PC-3 (cell line): Measurements from ENCODE around the gene LCTL. TPM values are rescaled to one million over a fixed set of nuclear protein-coding genes. Genes with fewer than 3 reads are reported as not detected.

ENCODE experiments used
- ATAC-seq: fragments of 200-7000 bp; cut with Tn5 transposase; 2 replicates; pipeline ENCODE4 v1.9.1; 2020; ENCODE audit warnings: mild to moderate bottlenecking, moderate library complexity
- BruUV-seq: library from RNA; stranded (reverse); fragments of 400-500 nt; replicated peaks from 2 replicates; lab custom pipeline; 2021; lab: Mats Ljungman, UMichigan
- CTCF ChIA-PET: fragments of 300-600 bp; sonication (Branson Sonifier 250); formaldehyde crosslinking; loops from one replicate; lab custom pipeline; 2022; ENCODE audit warnings: antibody characterized with exemption; lab: Charles Lee
- POLR2A ChIA-PET: fragments of 300-600 bp; sonication (Branson Sonifier 250); formaldehyde crosslinking; loops from one replicate; lab custom pipeline; 2022; ENCODE audit warnings: antibody characterized with exemption; ENCODE audit not compliant: unreplicated experiment; lab: Charles Lee
- DNase-seq: peaks from one replicate; pipeline ENCODE4 v3.0.0-alpha.2; 2015
- H2AFZ ChIP-seq: fragments of 300-600 bp; sonication (generic); 2 replicates; pipeline ENCODE4 v1.6.0; 2016; ENCODE audit warnings: antibody characterized with exemption, low read length
- H3F3A ChIP-seq: fragments of 300-600 bp; sonication (generic); one replicate; pipeline ENCODE4 v1.6.0; 2017; ENCODE audit warnings: antibody characterized with exemption, low read length, control low read depth, mild to moderate bottlenecking; ENCODE audit not compliant: unreplicated experiment
- H3K27ac ChIP-seq: fragments of 300-600 bp; sonication (generic); 2 replicates; pipeline ENCODE4 v1.5.1; 2016; ENCODE audit warnings: mild to moderate bottlenecking, low read length
- H3K27me3 ChIP-seq: fragments of 300-600 bp; sonication (generic); 2 replicates; pipeline ENCODE4 v1.6.1; 2016; ENCODE audit warnings: low read length, mixed read lengths
- H3K36me3 ChIP-seq: fragments of 300-600 bp; sonication (generic); 2 replicates; pipeline ENCODE4 v1.6.1; 2016; ENCODE audit warnings: low read depth, mixed run types, low read length, mixed read lengths
- H3K4me1 ChIP-seq: fragments of 300-600 bp; sonication (generic); 2 replicates; pipeline ENCODE4 v1.5.1; 2016; ENCODE audit warnings: low read length; ENCODE audit not compliant: insufficient read depth
- H3K4me2 ChIP-seq: fragments of 300-600 bp; sonication (generic); 2 replicates; pipeline ENCODE4 v1.6.0; 2016; ENCODE audit warnings: low read length
- H3K4me3 ChIP-seq: fragments of 300-600 bp; sonication (generic); 2 replicates; pipeline ENCODE4 v1.5.1; 2016; ENCODE audit warnings: mild to moderate bottlenecking, low read length, mixed read lengths
- H3K79me2 ChIP-seq: fragments of 300-600 bp; sonication (generic); 2 replicates; pipeline ENCODE4 v1.6.1; 2017; ENCODE audit warnings: low read length, mixed read lengths
- H3K9ac ChIP-seq: fragments of 300-600 bp; sonication (generic); 2 replicates; pipeline ENCODE4 v1.6.0; 2016; ENCODE audit warnings: mild to moderate bottlenecking, low read length
- H3K9me2 ChIP-seq: fragments of 300-600 bp; sonication (generic); replicated peaks from 2 replicates; pipeline ENCODE4 v1.6.1; 2016; ENCODE audit warnings: mixed run types, low read length, mixed read lengths
- H3K9me3 ChIP-seq: fragments of 300-600 bp; sonication (generic); 2 replicates; pipeline ENCODE4 v1.6.1; 2016; ENCODE audit warnings: low read length, mixed read lengths
- H4K20me1 ChIP-seq: fragments of 300-600 bp; sonication (generic); 2 replicates; pipeline ENCODE4 v1.6.1; 2016; ENCODE audit warnings: low read length, mixed read lengths
- EZH2 ChIP-seq: fragments of 300-600 bp; sonication (generic); IDR thresholded peaks from one replicate; pipeline ENCODE4 v1.6.1; 2017; ENCODE audit warnings: antibody characterized with exemption, mild to moderate bottlenecking, low read length; ENCODE audit not compliant: unreplicated experiment
- EZH2phosphoT487 ChIP-seq: fragments of 300-600 bp; sonication (generic); IDR thresholded peaks from 2 replicates; pipeline ENCODE4 v1.6.1; 2018; ENCODE audit warnings: mild to moderate bottlenecking, antibody characterized with exemption, low read length, borderline replicate concordance
- intact Hi-C: fragments of 100-400 bp; cut with micrococcal nuclease; formaldehyde crosslinking; loops from 2 replicates; pipeline ENCODE4 v1.9.0; 2023
- total RNA-seq: library from RNA; depleted of rRNA; stranded (reverse); fragments of >200 nt; gene quantifications from 2 replicates; pipeline ENCODE4 v1.2.3, GENCODE V29; 2014
- TF ChIP-seq, protein P1 (sequence below): fragments of 300-600 bp; sonication (generic); conservative IDR thresholded peaks from 2 replicates; pipeline ENCODE4 v1.5.1; 2017; ENCODE audit warnings: antibody characterized with exemption, low read depth, mild to moderate bottlenecking, low read length

Gene LCTL
- total RNA-seq, 1 experiment from 2014 or later: not detected

DNA sequence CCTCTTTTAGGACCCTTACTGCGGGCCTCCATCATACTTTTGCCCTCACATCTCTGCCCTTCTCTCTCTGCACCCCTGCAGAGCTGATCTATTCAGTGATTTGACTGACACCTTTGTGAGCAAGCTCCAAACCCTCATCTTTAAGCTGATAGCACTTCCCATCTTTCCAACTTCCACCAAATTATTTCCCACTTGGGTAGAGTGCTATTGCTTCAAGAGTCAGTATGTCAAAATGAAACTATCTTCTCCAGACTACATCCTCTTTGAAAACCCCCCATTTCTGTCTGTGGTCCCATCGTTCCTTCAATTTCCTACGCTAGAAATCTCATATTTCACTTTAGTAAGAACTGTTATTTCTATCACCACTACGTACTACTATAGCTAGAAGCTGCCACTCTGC lies 41.0 kb downstream of the LCTL start:
- Histone ChIP-seq H3F3A (no peaks in the 10 kb centered on the region), H3K4me1 (no peaks in the 10 kb centered on the region), H3K27ac (no peak overlapping the region), H3K9me2 (no peaks in the 10 kb centered on the region), H3K4me2 (no peak overlapping the region), H3K9me3 (no peaks in the 10 kb centered on the region), H2AFZ (no peak overlapping the region), H3K27me3 (no peaks in the 10 kb centered on the region), H3K36me3 (peaks cover 13% of the 10 kb centered on the region), H3K9ac (no peak overlapping the region), H3K79me2 (no peaks in the 10 kb centered on the region), H3K4me3 (no peak overlapping the region), H4K20me1 (no peaks in the 10 kb centered on the region)
- ChIA-PET POLR2A (no interaction called here), CTCF (no interaction called here)
- no TSS peak for BruUV-seq
- ATAC-seq: no peak
- intact Hi-C loops: no loop called here
- no peak for DNase-seq
- TF ChIP-seq EZH2phosphoT487: no peak
- TF ChIP-seq EZH2: no peak
- TF ChIP-seq, protein P1, sequence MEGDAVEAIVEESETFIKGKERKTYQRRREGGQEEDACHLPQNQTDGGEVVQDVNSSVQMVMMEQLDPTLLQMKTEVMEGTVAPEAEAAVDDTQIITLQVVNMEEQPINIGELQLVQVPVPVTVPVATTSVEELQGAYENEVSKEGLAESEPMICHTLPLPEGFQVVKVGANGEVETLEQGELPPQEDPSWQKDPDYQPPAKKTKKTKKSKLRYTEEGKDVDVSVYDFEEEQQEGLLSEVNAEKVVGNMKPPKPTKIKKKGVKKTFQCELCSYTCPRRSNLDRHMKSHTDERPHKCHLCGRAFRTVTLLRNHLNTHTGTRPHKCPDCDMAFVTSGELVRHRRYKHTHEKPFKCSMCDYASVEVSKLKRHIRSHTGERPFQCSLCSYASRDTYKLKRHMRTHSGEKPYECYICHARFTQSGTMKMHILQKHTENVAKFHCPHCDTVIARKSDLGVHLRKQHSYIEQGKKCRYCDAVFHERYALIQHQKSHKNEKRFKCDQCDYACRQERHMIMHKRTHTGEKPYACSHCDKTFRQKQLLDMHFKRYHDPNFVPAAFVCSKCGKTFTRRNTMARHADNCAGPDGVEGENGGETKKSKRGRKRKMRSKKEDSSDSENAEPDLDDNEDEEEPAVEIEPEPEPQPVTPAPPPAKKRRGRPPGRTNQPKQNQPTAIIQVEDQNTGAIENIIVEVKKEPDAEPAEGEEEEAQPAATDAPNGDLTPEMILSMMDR: no peak

DNA sequence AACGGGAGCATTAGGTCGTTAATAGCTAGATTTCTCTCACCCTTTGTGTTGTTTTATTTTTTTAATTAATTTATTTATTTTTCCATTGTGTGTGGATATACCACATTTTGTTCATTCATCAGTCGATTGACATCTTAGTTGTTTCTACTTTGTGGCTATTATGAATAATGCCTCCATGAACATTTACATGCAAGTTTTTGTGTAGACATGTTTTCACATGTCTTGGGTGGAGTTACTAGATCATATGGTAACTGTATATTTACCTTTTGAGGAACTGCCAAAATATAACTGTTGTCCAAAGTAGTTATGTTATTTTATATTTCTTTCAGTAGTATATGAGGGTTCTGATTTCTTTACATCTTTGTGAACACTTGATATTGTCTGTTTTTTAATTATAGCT lies 41.9 kb downstream of the LCTL start:
- Histone ChIP-seq H3K27ac (no peak overlapping the region), H3K4me1 (no peaks in the 10 kb centered on the region), H3K4me2 (no peak overlapping the region), H3F3A (no peaks in the 10 kb centered on the region), H3K9me3 (no peaks in the 10 kb centered on the region), H3K4me3 (no peak overlapping the region), H2AFZ (no peak overlapping the region), H3K36me3 (peaks cover 8% of the 10 kb centered on the region), H3K9ac (no peak overlapping the region), H3K9me2 (no peaks in the 10 kb centered on the region), H4K20me1 (no peaks in the 10 kb centered on the region), H3K79me2 (no peaks in the 10 kb centered on the region), H3K27me3 (no peaks in the 10 kb centered on the region)
- no peak for DNase-seq
- BruUV-seq: no TSS peak
- POLR2A ChIA-PET: no interaction called here
- ATAC-seq: no peak
- TF ChIP-seq EZH2phosphoT487 (no peak), EZH2 (no peak)
- TF ChIP-seq, protein P1: no peak
- CTCF ChIA-PET: no interaction called here
- intact Hi-C loops: no loop called here

DNA sequence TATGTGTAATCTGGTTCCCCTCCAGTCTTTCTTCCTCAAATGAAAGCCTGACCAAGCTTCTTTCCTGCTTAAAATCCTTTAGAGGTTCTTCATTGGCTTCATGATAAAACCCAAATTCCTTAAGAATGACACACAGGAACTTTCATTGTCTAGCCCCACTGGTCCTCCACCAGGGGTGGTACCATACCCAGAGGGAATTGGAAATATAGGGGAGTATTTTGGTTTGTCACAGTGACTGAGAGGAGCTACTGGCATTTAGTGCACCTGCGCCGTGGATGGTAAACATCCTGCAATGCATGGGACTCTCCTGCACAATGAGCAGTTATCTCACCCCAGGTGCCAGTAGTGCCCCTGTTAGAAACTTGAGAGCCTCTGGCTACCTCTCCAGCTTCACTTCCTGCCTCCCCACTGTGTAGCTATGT lies 49.9 kb downstream of the LCTL start:
- H3K9ac ChIP-seq: no peak overlapping the region
- H3K9me3 ChIP-seq: no peaks in the 10 kb centered on the region
- no peaks in the 10 kb centered on the region for H3F3A ChIP-seq
- peak; percentile 90 for ATAC-seq
- no peaks in the 10 kb centered on the region for H3K27me3 ChIP-seq
- peaks cover 19% of the 10 kb centered on the region for H3K36me3 ChIP-seq
- peak; percentile 74 for DNase-seq
- no peaks in the 10 kb centered on the region for H3K9me2 ChIP-seq
- H3K4me3 ChIP-seq: no peak overlapping the region
- no peak overlapping the region for H3K27ac ChIP-seq
- no peaks in the 10 kb centered on the region for H3K79me2 ChIP-seq
- peak overlapping the region; percentile 25; the same call in 1 of the 2 replicates for H3K4me2 ChIP-seq
- no peak overlapping the region for H2AFZ ChIP-seq
- POLR2A ChIA-PET: interaction anchor here (0.6 to 0.7 kb wide), 2 partner anchors 10 to 57 kb away, joined by 3 to 4 read pairs; no protein-coding TSS in a partner anchor
- intact Hi-C loops: no loop called here
- H3K4me1 ChIP-seq: peaks cover 18% of the 10 kb centered on the region
- CTCF ChIA-PET: no interaction called here
- no peaks in the 10 kb centered on the region for H4K20me1 ChIP-seq
- BruUV-seq: no TSS peak
- TF ChIP-seq EZH2phosphoT487: no peak
- TF ChIP-seq EZH2: no peak
- TF ChIP-seq, protein P1: no peak
